GM08714 (cell line): Measurements from ENCODE around the gene TSHZ1.

ENCODE experiments used
- H3K4me3 ChIP-seq: fragments of 200-500 bp; sonication (Bioruptor generic); 2 replicates; pipeline ENCODE4 v1.5.1; 2014; ENCODE audit warnings: mild to moderate bottlenecking, low read length, inconsistent platforms
- ZNF274 ChIP-seq: IDR thresholded peaks from 2 replicates; pipeline ENCODE4 v1.6.1; 2012; ENCODE audit warnings: mild to moderate bottlenecking, low read depth, low read length

TSHZ1 gene

GRCh38 chr18:75230163-75231052 lies 19.8 kb downstream of the TSHZ1 start:
- no peak for TF ChIP-seq ZNF274
- H3K4me3 ChIP-seq, result no peak overlapping the region

GRCh38 chr18:75231053-75231406 lies 20.4 kb downstream of the TSHZ1 start:
- H3K4me3 ChIP-seq, result no peak overlapping the region
- TF ChIP-seq ZNF274, result no peak

- no peak for TF ChIP-seq ZNF274
- H3K4me3 ChIP-seq, result no peak overlapping the region
Observed at GRCh38 chr18:75234901-75235300, 24.3 kb downstream of the TSHZ1 start.

- no peak overlapping the region for H3K4me3 ChIP-seq
- no peak for TF ChIP-seq ZNF274
Observed at GRCh38 chr18:75235896-75236295, 25.3 kb downstream of the TSHZ1 start.

- no peak for TF ChIP-seq ZNF274
- H3K4me3 ChIP-seq, result no peak overlapping the region
Observed at GRCh38 chr18:75238100-75238499, 27.5 kb downstream of the TSHZ1 start.

DNA sequence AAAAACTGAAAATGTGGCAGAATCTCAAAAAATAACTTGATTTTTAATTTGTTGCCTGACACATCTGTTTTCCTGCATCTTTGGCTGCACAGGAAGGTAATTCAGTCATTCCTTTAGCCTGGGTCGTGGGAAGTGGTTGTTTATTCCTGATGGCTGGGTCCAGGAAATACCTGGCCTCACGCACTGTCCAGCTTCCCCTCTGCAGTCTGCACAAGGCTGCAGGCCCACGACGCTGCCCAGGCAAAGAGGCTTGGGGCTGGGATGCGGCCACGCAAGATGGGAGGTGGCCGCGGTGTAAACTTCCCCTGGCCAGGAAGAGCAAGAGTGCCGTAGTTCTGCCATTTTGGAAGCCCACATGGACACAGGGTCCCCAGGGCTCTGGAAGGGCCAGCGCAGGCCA lies 28.2 kb downstream of the TSHZ1 start:
- H3K4me3 ChIP-seq, result no peak overlapping the region
- no peak for TF ChIP-seq ZNF274

- no peak overlapping the region for H3K4me3 ChIP-seq
- TF ChIP-seq ZNF274, result no peak
Observed at GRCh38 chr18:75240433-75240832, 29.8 kb downstream of the TSHZ1 start.

GRCh38 chr18:75241705-75242104 lies 31.1 kb downstream of the TSHZ1 start:
- TF ChIP-seq ZNF274, result no peak
- no peak overlapping the region for H3K4me3 ChIP-seq

- no peak for TF ChIP-seq ZNF274
- H3K4me3 ChIP-seq, result no peak overlapping the region
Observed at GRCh38 chr18:75244351-75245313, 34.0 kb downstream of the TSHZ1 start.

GRCh38 chr18:75246721-75247610 lies 36.4 kb downstream of the TSHZ1 start:
- H3K4me3 ChIP-seq, result peak overlapping the region; percentile 69
- no peak for TF ChIP-seq ZNF274

GRCh38 chr18:75247611-75248421 lies 37.2 kb downstream of the TSHZ1 start:
- peak overlapping the region; percentile 69; the same call in 1 of the 2 replicates for H3K4me3 ChIP-seq
- no peak for TF ChIP-seq ZNF274

GRCh38 chr18:75248426-75249174 lies 38.0 kb downstream of the TSHZ1 start:
- TF ChIP-seq ZNF274, result no peak
- no peak overlapping the region; the same call in 1 of the 2 replicates for H3K4me3 ChIP-seq
